HG03066 (cell line): ENCODE results near the gene GRAMD4.

ENCODE experiments used
- ATAC-seq: cut with Tn5 transposase; IDR thresholded peaks from one replicate; pipeline ENCODE4 v1.9.1; 2021; ENCODE audit warnings: low read depth; ENCODE audit not compliant: unreplicated experiment

Gene GRAMD4

GRCh38 chr22:46666577-46667244 lies 46.5 kb downstream of the GRAMD4 start:
- ATAC-seq, result no peak

GRCh38 chr22:46667245-46667623 lies 47.0 kb downstream of the GRAMD4 start:
- ATAC-seq, result no peak

- no peak for ATAC-seq
These were observed 47.9 kb downstream of the GRAMD4 start for GRCh38 chr22:46668116-46668515.

GRCh38 chr22:46669201-46669600 lies 49.0 kb downstream of the GRAMD4 start:
- ATAC-seq, result no peak

- no peak for ATAC-seq
These were observed 51.7 kb downstream of the GRAMD4 start for GRCh38 chr22:46671824-46672432.

- no peak for ATAC-seq
These were observed 52.5 kb downstream of the GRAMD4 start for GRCh38 chr22:46672731-46673130.

- ATAC-seq, result no peak
These were observed 53.0 kb downstream of the GRAMD4 start for GRCh38 chr22:46673205-46673604.

GRCh38 chr22:46673662-46674236 lies 53.6 kb downstream of the GRAMD4 start:
- ATAC-seq, result no peak

GRCh38 chr22:46674367-46674781 lies 54.2 kb downstream of the GRAMD4 start:
- no peak for ATAC-seq

- no peak for ATAC-seq
These were observed 54.7 kb downstream of the GRAMD4 start for GRCh38 chr22:46674906-46675305.

GRCh38 chr22:46675479-46675878 lies 55.3 kb downstream of the GRAMD4 start:
- ATAC-seq, result no peak

GRCh38 chr22:46675938-46676337 lies 55.8 kb downstream of the GRAMD4 start:
- ATAC-seq, result no peak

GRCh38 chr22:46676479-46676878 lies 56.3 kb downstream of the GRAMD4 start:
- no peak for ATAC-seq

GRCh38 chr22:46676881-46677280 lies 56.7 kb downstream of the GRAMD4 start:
- no peak for ATAC-seq

GRCh38 chr22:46677323-46678002 lies 57.3 kb downstream of the GRAMD4 start:
- no peak for ATAC-seq

- no peak for ATAC-seq
These were observed 57.9 kb downstream of the GRAMD4 start for GRCh38 chr22:46678003-46678657.

GRCh38 chr22:46678785-46679700 lies 58.9 kb downstream of the GRAMD4 start:
- ATAC-seq, result no peak

GRCh38 chr22:46679706-46680269 lies 59.6 kb downstream of the GRAMD4 start:
- ATAC-seq, result no peak

GRCh38 chr22:46681010-46681409 lies 60.8 kb downstream of the GRAMD4 start:
- no peak for ATAC-seq
